SJSA1 (cell line): ENCODE results near the gene NXPH4. TPM values are rescaled to one million over a fixed set of nuclear protein-coding genes. Genes with fewer than 3 reads are reported as not detected.

ENCODE experiments used
- DNase-seq, 2 experiments: peaks; one replicate each; pipeline ENCODE4 v3.0.0-alpha.2; 2015 to 2020; ENCODE audit warnings: low spot score in 2 of 2, low read depth in 1 of 2
- H3K27ac ChIP-seq: fragments of 250-450 bp; sonication (Bioruptor Pico); 2 replicates; pipeline ENCODE4 v1.5.1; 2020; ENCODE audit warnings: mild to moderate bottlenecking, moderate library complexity
- H3K27me3 ChIP-seq: fragments of 250-450 bp; sonication (Bioruptor Pico); replicated peaks from 2 replicates; pipeline ENCODE4 v1.5.1; 2020; ENCODE audit warnings: mild to moderate bottlenecking, moderate library complexity
- H3K36me3 ChIP-seq: fragments of 250-450 bp; sonication (Bioruptor Pico); 2 replicates; pipeline ENCODE4 v1.5.1; 2020; ENCODE audit warnings: mild to moderate bottlenecking
- H3K4me1 ChIP-seq: fragments of 250-450 bp; sonication (Bioruptor Pico); replicated peaks from 2 replicates; pipeline ENCODE4 v1.6.1; 2021; ENCODE audit warnings: mild to moderate bottlenecking
- H3K4me3 ChIP-seq: fragments of 250-450 bp; sonication (Bioruptor Pico); 2 replicates; pipeline ENCODE4 v1.5.1; 2020; ENCODE audit warnings: mild to moderate bottlenecking
- H3K9me3 ChIP-seq: fragments of 250-450 bp; sonication (Bioruptor Pico); replicated peaks from 2 replicates; pipeline ENCODE4 v1.5.1; 2020; ENCODE audit warnings: mild to moderate bottlenecking
- total RNA-seq: library from RNA; depleted of rRNA; stranded (reverse); fragments of >200 nt; shearing (Covaris generic); gene quantifications from 2 replicates; pipeline ENCODE4 v1.2.3, GENCODE V29; 2014; rRNA removed

The NXPH4 gene
- total RNA-seq, 1 experiment from 2014 or later: 0.13 TPM

DNA sequence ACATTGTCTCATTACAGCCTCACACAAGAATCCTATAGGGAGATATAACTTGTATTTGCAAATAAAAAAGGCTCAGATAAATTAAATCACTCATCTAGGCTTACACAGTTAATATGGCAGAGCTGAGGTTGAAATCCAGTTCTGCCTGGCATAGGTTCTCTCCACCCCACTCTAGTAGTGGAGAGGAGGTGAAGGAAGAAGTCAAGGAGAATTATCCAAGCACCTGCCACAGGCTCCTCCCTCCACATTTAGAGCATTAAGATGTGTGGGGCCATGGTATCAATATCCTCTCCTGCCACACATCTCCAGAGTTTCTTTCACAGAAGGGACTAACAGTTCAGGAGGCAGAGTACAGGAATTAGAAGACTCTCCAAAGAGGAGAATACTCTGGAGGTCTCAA, 56.9 kb downstream of the NXPH4 start:
- Histone ChIP-seq H3K4me3 (no peak overlapping the region), H3K9me3 (no peaks in the 10 kb centered on the region), H3K36me3 (peaks cover 28% of the 10 kb centered on the region), H3K27me3 (no peaks in the 10 kb centered on the region), H3K4me1 (no peaks in the 10 kb centered on the region), H3K27ac (no peak overlapping the region)
- DNase-seq: no peak

Other genes starting within 250 kb of the NXPH4 start
- 4.5 and 4.7 TPM in 2 replicates for gene ZBTB39, start 210.2 kb upstream of the NXPH4 start, total RNA-seq
- not detected in 2 replicates for gene TAC3, start 200.3 kb upstream of the NXPH4 start, total RNA-seq
- gene MYO1A, start 166.7 kb upstream of the NXPH4 start, total RNA-seq: not detected in 2 replicates
- gene NEMP1, start 138.0 kb upstream of the NXPH4 start, total RNA-seq: 31.5 and 40.3 TPM in 2 replicates
- gene NAB2, start 127.7 kb upstream of the NXPH4 start, total RNA-seq: 21.6 and 22.2 TPM in 2 replicates
- gene STAT6, start 105.4 kb upstream of the NXPH4 start, total RNA-seq: 29.9 and 34.0 TPM in 2 replicates
- gene LRP1, start 88.3 kb upstream of the NXPH4 start, total RNA-seq: 21.2 and 33.3 TPM in 2 replicates
- not detected in 2 replicates for gene LRP1-AS, start 69.2 kb upstream of the NXPH4 start, total RNA-seq
- gene SHMT2, start 12.9 kb downstream of the NXPH4 start, total RNA-seq: 94.1 and 130 TPM in 2 replicates
- 0.68 TPM in 1 of 2 replicates, not detected in the other for gene STAC3, start 34.4 kb downstream of the NXPH4 start, total RNA-seq
- gene R3HDM2, start 214.2 kb downstream of the NXPH4 start, total RNA-seq: 14.2 and 18.4 TPM in 2 replicates
- 0.18 and 0.88 TPM in 2 replicates for gene INHBC, start 218.0 kb downstream of the NXPH4 start, total RNA-seq
- gene INHBE, start 238.5 kb downstream of the NXPH4 start, total RNA-seq: 2.2 and 2.5 TPM in 2 replicates
- 225 and 323 TPM in 2 replicates for gene GLI1, start 243.0 kb downstream of the NXPH4 start, total RNA-seq